ENCODE data around the gene GULP1. TPM values are rescaled to one million over a fixed set of nuclear protein-coding genes. Genes with fewer than 3 reads are reported as not detected.

Gene GULP1
- total RNA-seq, 4 donors from 2014 or later = 13.4 to 20.0 (median 17.3) TPM

- no peak for DNase-seq (ENCODE audit: low spot score in 2 of 2)
- TF ChIP-seq POLR2A (IDR thresholded peaks at IDR 0.05) (no peak), CTCF (IDR thresholded peaks at IDR 0.05) (no peak)
- intact Hi-C loops (cut with DNase I; ENCODE audit: low total_unique reads) = no loop called here
- no peak overlapping the region for H3K4me3 ChIP-seq (ENCODE audit: low read depth, poor library complexity, severe bottlenecking)
Observed at GRCh38 chr2:188256420-188256819, 35.3 kb upstream of the GULP1 start.

- DNase-seq (ENCODE audit: low spot score in 2 of 2) = no peak
- TF ChIP-seq CTCF (IDR thresholded peaks at IDR 0.05) (no peak), POLR2A (IDR thresholded peaks at IDR 0.05) (no peak)
- 90 to 91% methylated on average over 2 of the region's 2 CpGs for WGBS, 2 donors
- intact Hi-C loops (cut with DNase I; ENCODE audit: low total_unique reads) = no loop called here
- no peak overlapping the region for H3K4me3 ChIP-seq (ENCODE audit: low read depth, poor library complexity, severe bottlenecking)
Observed at GRCh38 chr2:188265315-188265714, 26.4 kb upstream of the GULP1 start.

- 83 to 87% methylated on average over 2 of the region's 2 CpGs for WGBS, 2 donors
- no peak overlapping the region for H3K4me3 ChIP-seq (ENCODE audit: low read depth, poor library complexity, severe bottlenecking)
- intact Hi-C loops (cut with DNase I; ENCODE audit: low total_unique reads) = no loop called here
- TF ChIP-seq CTCF (IDR thresholded peaks at IDR 0.05) = no peak
- no peak for TF ChIP-seq POLR2A (IDR thresholded peaks at IDR 0.05)
- no peak for DNase-seq (ENCODE audit: low spot score in 2 of 2)
Observed at GRCh38 chr2:188267776-188268175, 23.9 kb upstream of the GULP1 start.

- no peak for DNase-seq (ENCODE audit: low spot score in 2 of 2)
- WGBS, 2 donors = 91 to 94% methylated on average over 2 of the region's 2 CpGs
- no peak overlapping the region for H3K4me3 ChIP-seq (ENCODE audit: low read depth, poor library complexity, severe bottlenecking)
- TF ChIP-seq POLR2A (IDR thresholded peaks at IDR 0.05) = no peak
- no peak for TF ChIP-seq CTCF (IDR thresholded peaks at IDR 0.05)
- intact Hi-C loops (cut with DNase I; ENCODE audit: low total_unique reads) = no loop called here
Observed at GRCh38 chr2:188269004-188269403, 22.7 kb upstream of the GULP1 start.

GRCh38 chr2:188272121-188272520 is 19.6 kb upstream of the GULP1 start:
- 80 to 83% methylated on average over 2 of the region's 2 CpGs for WGBS, 2 donors
- no peak for DNase-seq (ENCODE audit: low spot score in 2 of 2)
- intact Hi-C loops (cut with DNase I; ENCODE audit: low total_unique reads) = no loop called here
- H3K4me3 ChIP-seq (ENCODE audit: low read depth, poor library complexity, severe bottlenecking) = no peak overlapping the region
- TF ChIP-seq CTCF (IDR thresholded peaks at IDR 0.05) (no peak), POLR2A (IDR thresholded peaks at IDR 0.05) (no peak)

GRCh38 chr2:188274274-188274673 is 17.4 kb upstream of the GULP1 start:
- WGBS, 2 donors = 86 to 88% methylated on average over 2 of the region's 2 CpGs
- intact Hi-C loops (cut with DNase I; ENCODE audit: low total_unique reads) = no loop called here
- TF ChIP-seq POLR2A (IDR thresholded peaks at IDR 0.05) (no peak), CTCF (IDR thresholded peaks at IDR 0.05) (no peak)
- no peak overlapping the region for H3K4me3 ChIP-seq (ENCODE audit: low read depth, poor library complexity, severe bottlenecking)
- no peak for DNase-seq (ENCODE audit: low spot score in 2 of 2)
